HCT116 (cell line): ENCODE data around the gene POM121C.
"Not testable (repeated sequence)": the region's sequence is repeated elsewhere in the genome, so short reads cannot be mapped to it uniquely, and the experiment has no call there.

Source experiments
- EZH2phosphoT487 ChIP-seq: fragments of 200-600 bp; IDR thresholded peaks from 2 replicates; pipeline ENCODE4 v1.6.1; 2018; ENCODE audit warnings: antibody characterized with exemption, borderline replicate concordance
- FOSL1 ChIP-seq: IDR thresholded peaks from 2 replicates; pipeline ENCODE4 v1.6.1; 2012; ENCODE audit warnings: low read depth
- POLR2AphosphoS5 ChIP-seq: IDR thresholded peaks from 2 replicates; pipeline ENCODE4 v1.6.1; 2011; ENCODE audit warnings: mild to moderate bottlenecking, low read depth, low read length, moderate library complexity
- TF ChIP-seq, protein P1 (sequence below): IDR thresholded peaks from 2 replicates; pipeline ENCODE4 v1.6.1; 2012
- TF ChIP-seq, protein P2 (sequence below), 3 experiments: fragments of 200-600 bp in 1 of 3; sonication (generic) in 1 of 3; IDR thresholded peaks in 2 of 3; conservative IDR thresholded peaks in 1 of 3; 2 replicates each; pipeline ENCODE4 v1.5.1; 2012 to 2017; ENCODE audit warnings: low read depth in 2 of 3, low read length in 2 of 3, antibody characterized with exemption in 1 of 3, borderline replicate concordance in 1 of 3, control low read depth in 1 of 3, mild to moderate bottlenecking in 1 of 3, mixed read lengths in 1 of 3, mixed run types in 1 of 3, moderate library complexity in 1 of 3; ENCODE audit not compliant: insufficient read depth in 1 of 3

DNA sequence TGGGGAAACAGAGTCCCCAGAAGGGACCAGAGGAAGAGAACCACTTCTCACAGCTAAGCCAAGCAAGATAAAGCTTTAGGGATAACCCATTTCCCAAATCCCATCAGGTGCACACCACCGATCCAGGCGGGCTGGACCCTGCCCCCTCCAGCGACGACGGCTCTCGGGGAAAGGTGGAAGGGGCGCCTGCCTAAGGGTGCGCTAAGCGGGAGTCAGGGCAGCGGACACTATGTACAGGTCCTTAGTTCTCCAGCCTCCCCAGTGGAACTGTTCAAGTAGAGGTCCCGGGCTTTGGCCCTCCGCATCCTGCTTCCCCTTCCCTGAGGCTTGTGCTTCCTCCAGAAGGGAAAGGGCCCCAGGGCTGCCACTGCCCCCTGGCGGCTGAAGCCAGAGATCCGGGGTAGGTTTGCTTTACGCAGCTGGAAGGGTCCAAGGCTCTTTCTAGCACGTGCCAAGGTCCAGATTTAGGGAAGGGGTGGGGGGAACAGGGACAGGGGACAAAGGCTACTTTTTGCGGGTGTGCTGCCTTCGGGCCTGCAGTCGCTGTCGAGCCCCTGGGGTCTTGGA is 67.7 kb downstream of the POM121C start:
- TF ChIP-seq EZH2phosphoT487, POLR2AphosphoS5, FOSL1: not testable (repeated sequence)
- TF ChIP-seq, protein P1, sequence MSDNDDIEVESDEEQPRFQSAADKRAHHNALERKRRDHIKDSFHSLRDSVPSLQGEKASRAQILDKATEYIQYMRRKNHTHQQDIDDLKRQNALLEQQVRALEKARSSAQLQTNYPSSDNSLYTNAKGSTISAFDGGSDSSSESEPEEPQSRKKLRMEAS: not testable (repeated sequence)
- TF ChIP-seq, protein P2, sequence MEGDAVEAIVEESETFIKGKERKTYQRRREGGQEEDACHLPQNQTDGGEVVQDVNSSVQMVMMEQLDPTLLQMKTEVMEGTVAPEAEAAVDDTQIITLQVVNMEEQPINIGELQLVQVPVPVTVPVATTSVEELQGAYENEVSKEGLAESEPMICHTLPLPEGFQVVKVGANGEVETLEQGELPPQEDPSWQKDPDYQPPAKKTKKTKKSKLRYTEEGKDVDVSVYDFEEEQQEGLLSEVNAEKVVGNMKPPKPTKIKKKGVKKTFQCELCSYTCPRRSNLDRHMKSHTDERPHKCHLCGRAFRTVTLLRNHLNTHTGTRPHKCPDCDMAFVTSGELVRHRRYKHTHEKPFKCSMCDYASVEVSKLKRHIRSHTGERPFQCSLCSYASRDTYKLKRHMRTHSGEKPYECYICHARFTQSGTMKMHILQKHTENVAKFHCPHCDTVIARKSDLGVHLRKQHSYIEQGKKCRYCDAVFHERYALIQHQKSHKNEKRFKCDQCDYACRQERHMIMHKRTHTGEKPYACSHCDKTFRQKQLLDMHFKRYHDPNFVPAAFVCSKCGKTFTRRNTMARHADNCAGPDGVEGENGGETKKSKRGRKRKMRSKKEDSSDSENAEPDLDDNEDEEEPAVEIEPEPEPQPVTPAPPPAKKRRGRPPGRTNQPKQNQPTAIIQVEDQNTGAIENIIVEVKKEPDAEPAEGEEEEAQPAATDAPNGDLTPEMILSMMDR (IDR thresholded peaks at IDR 0.05 in 2 of 3, conservative IDR thresholded peaks at IDR 0.05 in 1 of 3; ENCODE audit: borderline replicate concordance in 1 of 3, insufficient read depth in 1 of 3, low read depth in 2 of 3, low read length in 2 of 3): not testable (repeated sequence)
